Uterus (tissue), 2 donors: ENCODE measurements around the gene PACC1.

Experiments used
- POLR2A ChIP-seq, 2 donors: fragments of 450-650 bp; IDR thresholded peaks; one replicate each; pipeline ENCODE4 v1.6.1; 2016; ENCODE audit warnings: antibody characterized with exemption in 2 of 2, mild to moderate bottlenecking in 1 of 2, moderate library complexity in 1 of 2
- TF ChIP-seq, protein P1 (sequence below), 4 experiments: fragments of 200-600 bp in 2 of 4; fragments of 450-650 bp in 2 of 4; sonication (generic) in 2 of 4; IDR thresholded peaks; one replicate each; pipeline ENCODE4 v1.5.1; 2016 to 2019; ENCODE audit warnings: antibody characterized with exemption in 4 of 4, mild to moderate bottlenecking in 2 of 4, moderate library complexity in 1 of 4

DNA sequence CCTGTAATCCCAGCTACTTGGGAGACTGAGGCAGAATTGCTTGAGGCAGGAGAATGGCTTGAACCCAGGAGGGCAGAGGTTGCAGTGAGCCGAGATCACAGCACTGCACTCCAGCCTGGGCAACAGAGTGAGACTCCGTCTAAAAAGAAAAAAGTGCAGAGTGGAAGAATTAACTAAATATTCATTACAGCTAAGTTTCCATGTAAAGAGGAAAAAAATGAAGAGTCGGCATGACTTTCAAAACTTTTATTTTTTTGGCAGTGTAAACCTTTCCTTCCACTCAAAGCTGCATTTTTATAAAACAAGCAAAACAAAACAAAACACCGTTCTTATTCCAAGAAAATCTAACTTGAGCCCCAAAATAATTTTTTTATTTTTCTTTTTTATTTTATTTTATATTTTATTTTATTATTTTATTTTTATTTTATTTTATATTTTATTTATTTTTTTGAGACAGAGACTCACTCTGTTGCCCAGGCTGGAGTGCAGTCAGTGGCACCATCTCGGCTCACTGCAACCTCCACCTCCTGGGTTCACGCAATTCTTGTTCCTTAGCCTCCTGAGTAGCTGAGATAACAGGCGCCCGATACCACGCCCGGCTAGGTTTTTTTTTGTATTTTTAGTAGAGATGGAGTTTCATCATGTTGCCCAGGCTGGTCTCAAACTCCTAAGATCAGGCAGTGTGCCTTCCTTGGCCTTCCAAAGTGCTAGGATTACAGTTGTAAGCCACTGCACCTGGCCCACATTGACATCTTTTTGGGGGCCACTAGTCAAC lies 62.9 kb downstream of the PACC1 start:
- TF ChIP-seq POLR2A (IDR thresholded peaks at IDR 0.05), result no peak
- TF ChIP-seq, protein P1, sequence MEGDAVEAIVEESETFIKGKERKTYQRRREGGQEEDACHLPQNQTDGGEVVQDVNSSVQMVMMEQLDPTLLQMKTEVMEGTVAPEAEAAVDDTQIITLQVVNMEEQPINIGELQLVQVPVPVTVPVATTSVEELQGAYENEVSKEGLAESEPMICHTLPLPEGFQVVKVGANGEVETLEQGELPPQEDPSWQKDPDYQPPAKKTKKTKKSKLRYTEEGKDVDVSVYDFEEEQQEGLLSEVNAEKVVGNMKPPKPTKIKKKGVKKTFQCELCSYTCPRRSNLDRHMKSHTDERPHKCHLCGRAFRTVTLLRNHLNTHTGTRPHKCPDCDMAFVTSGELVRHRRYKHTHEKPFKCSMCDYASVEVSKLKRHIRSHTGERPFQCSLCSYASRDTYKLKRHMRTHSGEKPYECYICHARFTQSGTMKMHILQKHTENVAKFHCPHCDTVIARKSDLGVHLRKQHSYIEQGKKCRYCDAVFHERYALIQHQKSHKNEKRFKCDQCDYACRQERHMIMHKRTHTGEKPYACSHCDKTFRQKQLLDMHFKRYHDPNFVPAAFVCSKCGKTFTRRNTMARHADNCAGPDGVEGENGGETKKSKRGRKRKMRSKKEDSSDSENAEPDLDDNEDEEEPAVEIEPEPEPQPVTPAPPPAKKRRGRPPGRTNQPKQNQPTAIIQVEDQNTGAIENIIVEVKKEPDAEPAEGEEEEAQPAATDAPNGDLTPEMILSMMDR (IDR thresholded peaks at IDR 0.05), result no peak
